Keratinocyte (primary cell): ENCODE measurements around the gene C19orf73.

Experiments
- CTCF ChIP-seq, 3 experiments: IDR thresholded peaks in 1 of 3; conservative IDR thresholded peaks in 1 of 3; optimal IDR thresholded peaks in 1 of 3; 2 replicates in 2 of 3; 3 replicates in 1 of 3; pipeline versions ENCODE3 to v1.5.1; 2011; ENCODE audit warnings: low read length in 3 of 3, mild to moderate bottlenecking in 3 of 3, moderate library complexity in 2 of 3, control low read depth in 1 of 3, inconsistent platforms in 1 of 3; ENCODE audit not compliant: insufficient read depth in 2 of 3; ENCODE audit errors: extremely low read depth in 1 of 3
- EZH2 ChIP-seq: IDR thresholded peaks from one replicate; pipeline ENCODE4 v1.6.1; 2012; ENCODE audit warnings: inconsistent platforms, mild to moderate bottlenecking, low read length, moderate library complexity

GRCh38 chr19:49119411-49120324, 725 bp upstream of the C19orf73 start, which contains the start of gene PPFIA3:
- TF ChIP-seq CTCF (optimal IDR thresholded peaks at IDR 0.05 in 1 of 3, IDR thresholded peaks at IDR 0.05 in 1 of 3, conservative IDR thresholded peaks at IDR 0.05 in 1 of 3; ENCODE audit: extremely low read depth in 1 of 3, insufficient read depth in 2 of 3, low read length in 3 of 3) = no peak
- no peak for TF ChIP-seq EZH2
